HG03103 (cell line): ENCODE measurements around the gene BRD4.
A peak's percentile ranks its signal among the peaks of the same experiment; 100 is the strongest.

Source experiments
- ATAC-seq: cut with Tn5 transposase; IDR thresholded peaks from one replicate; pipeline ENCODE4 v1.9.1; 2021; ENCODE audit warnings: low read depth; ENCODE audit not compliant: unreplicated experiment

The BRD4 gene

DNA sequence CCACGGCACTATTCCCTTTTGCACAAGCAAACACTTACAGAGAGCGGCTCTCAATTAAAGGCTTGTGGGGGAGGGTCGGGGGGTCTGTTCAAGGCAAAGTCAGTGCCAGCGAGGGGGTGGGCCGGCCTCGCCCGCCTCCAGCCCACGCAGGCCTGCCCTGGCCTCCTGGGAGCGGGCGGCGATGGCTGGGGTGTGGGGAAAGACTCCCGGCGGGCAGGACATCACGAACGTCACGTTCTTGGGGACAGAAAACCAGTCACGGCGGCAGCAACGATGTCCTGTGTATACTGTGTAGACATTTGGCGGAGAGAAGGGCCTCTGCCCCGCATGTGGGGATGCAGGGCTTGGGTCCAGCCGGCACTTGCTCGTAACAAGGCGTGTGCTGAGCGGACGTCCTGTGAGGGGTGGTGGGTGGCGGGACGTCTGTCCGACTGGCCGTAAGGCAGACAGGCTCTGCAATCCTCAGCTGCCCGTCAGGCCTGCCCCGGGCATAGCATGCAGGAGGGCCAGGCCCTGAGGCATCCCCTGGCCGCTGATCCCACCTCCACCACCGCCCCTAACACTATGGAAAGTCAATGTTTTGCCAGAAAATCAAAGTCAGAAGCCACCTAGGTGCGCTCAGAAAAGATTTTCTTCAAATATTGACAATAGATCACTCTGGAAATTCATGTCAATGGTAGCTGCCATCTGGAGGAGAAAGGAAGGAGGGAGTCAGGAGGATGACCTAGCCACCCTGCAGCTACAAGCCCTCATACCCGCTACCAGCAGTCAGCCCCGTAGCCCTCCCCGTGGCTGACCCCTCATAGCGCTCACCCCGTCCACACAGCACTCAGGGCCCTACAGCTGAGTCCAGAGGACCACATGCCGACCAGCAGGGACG is 94.3 kb downstream of the BRD4 start:
- ATAC-seq, result no peak

DNA sequence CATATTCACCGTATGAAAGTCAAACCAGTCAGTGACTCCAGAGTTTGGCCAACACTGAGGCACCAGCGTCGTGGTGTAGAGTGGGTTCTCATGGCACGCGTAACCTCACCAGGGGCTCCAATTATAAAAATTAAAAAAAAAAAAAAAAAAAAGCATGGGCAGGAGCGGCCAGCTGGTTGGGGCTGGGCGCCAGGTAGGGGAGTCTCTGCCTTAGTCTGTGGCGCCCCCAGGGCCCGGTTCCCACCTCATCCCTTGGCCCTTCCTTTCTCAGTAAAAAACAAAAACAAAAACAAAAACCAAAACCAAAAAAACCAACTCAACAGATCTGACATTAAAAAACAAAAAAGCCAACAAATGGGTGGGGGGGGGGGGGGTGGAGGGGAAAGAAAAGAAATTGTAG is 95.5 kb downstream of the BRD4 start:
- no peak for ATAC-seq

DNA sequence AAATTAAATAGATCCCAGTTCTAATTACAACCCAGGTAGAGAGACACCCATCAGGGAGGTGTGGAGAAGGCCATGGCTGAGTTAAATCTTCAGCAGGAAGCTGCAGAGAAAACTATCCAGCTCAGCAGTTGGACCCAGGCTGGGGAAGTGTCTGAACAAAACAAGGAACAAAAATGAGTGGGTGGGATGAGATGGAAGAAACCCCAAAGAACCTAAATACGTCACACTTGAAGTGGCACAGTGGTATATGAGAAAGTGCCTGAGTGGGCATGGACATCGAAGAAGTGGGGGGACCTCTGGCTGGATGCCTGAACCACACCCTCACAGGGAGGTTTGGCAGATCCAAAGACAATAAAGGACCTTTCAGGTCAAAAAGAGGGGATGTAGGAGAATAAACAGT is 96.6 kb downstream of the BRD4 start:
- no peak for ATAC-seq

DNA sequence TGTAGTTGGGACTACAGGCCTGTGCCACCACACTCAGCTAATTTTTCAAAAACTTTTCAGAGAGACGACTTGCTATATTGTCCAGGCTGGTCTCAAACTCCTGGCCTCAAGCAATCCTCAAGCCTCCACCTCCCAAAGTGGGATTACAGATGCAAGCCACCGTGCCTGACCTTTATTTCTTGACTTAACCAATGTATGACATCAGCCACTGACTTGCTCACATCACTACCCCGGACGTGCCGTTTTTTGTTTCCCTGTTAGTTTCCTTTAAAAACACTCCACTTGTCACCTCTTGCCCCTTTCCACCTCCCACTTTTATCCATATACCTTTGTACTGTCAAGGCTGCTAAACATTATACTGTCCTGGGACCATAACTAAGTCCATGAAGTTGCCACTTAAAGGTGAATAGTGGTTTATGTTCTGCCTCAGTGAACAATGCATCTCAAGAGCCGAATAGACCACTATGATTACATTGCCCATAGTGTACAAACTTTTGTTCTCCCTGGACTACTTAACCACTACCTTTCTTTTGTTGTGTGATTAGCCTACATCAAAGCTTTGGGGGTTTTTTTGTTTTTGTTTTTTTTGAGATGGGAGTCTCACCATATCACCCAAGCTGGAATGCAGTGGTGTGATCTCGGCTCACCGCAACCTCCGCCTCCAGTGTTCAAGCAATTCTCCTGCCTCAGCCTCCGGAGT is 97.8 kb downstream of the BRD4 start:
- ATAC-seq, result no peak

DNA sequence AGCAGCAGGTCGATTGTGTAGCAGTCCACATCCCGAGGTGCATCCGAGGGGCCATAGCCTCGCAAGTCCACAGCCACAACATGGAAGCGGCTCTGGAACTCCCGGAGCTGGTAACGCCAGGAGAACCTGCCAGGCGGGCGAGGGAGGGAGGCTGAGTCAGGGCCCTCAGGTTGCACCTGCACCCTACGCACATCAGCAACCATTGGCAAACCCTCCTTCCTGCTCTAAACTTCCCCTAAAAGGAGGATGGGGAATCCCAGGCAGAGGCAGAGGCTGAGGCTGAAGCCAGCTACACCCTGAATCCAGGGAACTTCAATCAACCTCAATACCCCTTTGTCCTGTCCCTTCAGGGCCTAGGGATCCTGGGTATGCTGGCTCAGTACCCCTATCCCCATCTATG is 101.1 kb downstream of the BRD4 start:
- no peak for ATAC-seq

DNA sequence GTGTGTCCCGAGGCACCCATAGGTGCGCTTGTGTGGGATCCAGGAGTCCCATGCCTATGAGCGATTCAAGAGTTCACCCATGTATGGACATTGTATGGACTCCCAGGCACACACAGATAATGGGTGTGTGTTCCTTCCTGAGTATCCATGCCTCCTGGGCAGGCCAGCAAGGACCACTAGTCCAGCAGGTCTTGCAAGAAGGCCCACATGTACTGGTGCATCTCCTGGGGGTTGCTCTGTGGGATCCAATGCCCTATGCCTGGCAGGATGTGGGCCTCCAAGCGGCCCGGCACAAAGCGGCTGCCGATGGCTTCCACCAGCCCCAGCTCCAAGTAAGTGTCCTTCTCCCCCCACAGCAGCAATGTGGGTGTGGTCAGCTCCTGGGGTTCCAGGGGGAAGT is 105.1 kb downstream of the BRD4 start:
- no peak for ATAC-seq

DNA sequence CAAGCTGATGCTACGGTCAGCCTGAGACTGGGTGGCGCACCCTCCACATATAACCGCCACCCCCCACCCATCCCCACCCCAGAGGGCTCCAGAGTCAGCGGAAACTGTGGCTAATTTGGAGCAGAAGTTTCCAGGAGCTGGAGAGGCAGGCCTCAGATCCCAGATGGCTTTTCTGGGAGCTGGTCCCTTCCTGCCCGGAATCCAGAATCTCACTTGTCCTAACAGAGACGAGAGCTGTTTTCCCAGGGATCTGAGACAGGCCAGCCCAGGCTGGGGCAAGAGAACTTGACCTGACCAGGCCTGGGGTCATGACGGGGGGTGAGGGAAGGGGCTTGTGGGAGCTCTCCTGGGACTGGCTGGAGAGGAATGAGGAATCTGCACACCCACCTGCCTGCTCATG is 106.6 kb downstream of the BRD4 start:
- no peak for ATAC-seq

DNA sequence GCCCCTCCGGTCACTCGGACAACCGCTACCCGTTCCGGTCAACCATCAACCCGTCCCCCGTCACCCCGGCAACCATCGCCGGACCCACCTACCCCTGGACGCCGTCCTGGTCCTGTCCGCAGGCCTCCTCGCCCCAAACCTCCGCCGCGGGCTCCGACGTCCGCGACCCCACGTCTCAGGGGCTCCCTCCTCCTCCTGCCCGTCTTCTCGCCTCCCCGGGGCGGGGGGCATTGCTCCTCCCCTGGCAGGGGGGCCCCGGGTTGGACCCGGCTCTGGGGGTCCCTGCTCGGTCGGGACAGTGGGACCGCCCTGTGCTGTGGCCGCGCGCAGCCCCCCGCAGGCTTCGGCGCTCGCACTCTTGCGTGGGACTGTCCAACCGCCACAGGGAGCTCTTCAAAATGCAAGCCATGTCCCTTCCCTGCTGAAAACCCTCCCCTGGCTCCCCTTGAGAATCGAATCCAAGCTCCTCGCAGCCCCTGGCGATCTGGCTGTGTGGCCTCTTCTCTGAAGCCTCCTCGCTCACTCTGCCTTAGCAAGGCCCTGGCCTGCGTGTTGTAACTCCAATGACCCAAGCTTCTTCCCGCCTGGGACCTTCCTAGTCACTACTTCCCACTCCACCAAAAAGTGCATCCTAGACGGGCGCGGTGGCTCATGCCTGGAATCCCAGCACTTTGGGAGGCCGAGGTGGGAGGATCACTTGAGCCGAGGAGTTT is 108.5 kb downstream of the BRD4 start:
- ATAC-seq, result no peak

DNA sequence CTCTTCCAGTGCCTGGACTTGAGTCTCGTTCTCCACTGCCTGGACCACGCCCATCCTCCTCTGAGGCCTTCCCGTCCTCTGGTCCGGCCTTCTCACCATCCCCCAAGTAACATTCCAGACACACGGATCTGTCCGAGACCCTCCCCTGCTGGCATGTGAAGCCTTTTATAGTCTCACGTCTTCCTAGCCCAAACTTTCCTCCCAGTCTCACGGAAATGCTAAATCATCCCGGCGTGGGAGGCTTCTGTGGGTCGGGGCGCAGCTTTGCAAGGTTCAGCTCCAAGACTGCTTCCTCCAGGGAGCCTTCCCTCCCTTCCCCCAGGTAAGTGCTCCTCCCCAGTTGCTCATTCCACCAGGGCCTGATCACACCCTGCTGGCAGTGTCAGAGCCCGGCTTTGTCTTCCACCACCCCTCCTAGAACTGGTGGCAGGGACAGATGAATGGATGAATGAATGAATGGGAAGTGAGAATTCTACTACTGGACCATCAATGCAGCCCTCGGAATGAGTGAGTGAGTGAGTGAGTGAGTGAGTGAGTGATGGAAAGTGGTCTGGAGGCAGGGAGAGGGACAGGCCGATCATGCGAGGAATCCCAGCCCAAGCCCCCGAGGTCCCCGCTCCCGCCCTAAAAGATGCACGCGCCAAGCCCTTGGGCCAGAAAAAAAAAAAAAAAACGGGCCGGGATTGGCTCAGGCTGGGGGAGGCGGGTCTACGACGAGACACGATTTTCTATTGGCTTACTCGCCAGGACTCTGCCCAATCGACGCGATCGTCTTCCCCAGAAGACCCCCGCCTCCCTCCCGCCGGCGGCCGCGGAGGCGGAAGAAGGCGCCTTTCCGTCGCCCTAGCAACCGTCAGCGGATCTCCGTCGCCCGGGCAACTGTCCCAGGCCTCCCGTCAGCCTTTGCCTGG is 109.3 kb downstream of the BRD4 start:
- peak; percentile 85 for ATAC-seq

DNA sequence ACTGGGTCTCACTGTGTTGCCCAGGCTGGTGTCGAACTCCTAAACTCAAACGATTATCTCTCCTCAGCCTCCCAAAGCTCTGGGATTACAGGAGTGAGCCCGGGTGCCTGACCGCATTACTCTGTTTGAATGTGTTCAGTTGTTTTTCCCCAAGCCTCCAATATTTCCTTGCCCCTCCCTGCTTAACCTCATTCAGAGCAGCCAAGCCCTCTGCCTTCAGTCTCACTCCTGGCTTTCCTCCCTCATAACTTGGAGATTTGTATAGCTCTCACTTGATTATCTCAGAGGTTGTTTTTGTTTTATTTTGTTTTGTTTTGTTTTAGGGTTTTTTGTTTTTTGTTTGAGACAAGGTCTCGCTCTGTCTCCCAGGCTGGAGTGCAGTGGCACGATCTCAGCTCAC is 111.5 kb downstream of the BRD4 start:
- no peak for ATAC-seq

DNA sequence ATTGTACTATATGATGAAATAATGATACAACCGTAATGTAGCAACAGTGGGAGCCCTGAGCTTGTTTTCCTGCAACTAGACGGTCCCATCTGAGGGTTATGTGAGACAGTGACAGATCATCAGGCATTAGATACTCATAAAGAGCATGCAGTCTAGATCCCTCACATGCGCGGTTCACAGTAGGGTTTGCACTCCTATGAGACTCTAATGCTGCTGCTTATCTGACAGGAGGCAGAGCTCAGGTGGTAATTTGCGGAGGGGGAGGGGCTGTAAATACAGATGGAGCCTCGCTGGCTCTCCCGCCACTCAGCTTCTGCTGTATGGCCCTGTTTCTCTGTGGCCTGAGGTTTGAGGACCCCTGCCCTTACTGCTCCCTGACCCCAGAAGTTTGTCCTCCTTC is 113.8 kb downstream of the BRD4 start:
- no peak for ATAC-seq

DNA sequence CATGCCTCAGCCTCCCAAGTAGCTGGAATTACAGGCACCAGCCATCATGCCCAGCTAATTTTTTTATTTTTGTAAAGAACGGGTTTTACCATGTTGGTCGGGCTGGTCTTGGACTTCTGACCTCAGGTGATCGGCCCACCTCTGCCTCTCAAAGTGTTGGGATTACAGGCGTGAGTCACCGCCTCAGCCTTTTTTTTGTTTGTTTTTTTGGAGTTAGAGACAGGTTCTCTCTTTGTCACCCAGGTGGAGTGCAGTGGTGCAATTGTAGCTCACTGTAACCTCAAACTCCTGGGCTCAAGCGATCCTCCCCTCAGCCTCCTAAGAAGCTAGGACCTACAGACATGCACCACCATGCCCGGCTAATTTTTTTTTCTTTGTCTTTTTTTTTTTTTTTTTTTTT is 116.0 kb downstream of the BRD4 start:
- ATAC-seq, result no peak

DNA sequence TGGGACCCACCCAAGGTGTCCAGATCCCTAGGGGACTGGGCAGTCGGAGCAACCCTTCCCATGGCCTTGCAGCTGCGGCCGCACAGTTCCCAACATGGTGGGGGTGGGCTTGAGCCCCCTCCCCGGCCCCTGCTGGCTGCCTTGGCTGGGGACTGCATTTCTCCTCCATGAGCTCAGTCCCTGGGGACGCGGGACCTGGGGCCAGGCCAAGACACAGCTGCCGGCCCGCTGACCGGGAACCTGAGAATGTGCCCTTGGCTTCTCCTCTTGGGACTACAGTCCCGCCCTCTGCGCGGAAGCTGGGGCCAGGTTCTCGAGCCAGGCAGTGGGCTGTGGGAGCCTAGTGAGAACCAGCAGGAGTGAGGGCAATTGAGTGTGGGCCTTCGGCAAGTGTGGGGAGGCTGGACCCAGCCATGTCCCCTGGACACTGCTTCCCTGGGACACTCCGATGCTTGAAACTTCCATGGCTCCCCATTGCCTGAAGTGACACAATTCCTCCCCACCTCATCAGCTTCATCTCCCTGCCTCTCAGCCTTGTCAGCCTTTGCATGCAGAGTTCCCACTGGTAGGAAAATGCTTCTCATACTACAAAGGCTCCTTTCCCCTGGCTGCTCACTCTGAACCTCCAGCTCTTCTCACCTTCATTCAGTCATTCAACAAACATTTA is 118.5 kb downstream of the BRD4 start:
- no peak for ATAC-seq

DNA sequence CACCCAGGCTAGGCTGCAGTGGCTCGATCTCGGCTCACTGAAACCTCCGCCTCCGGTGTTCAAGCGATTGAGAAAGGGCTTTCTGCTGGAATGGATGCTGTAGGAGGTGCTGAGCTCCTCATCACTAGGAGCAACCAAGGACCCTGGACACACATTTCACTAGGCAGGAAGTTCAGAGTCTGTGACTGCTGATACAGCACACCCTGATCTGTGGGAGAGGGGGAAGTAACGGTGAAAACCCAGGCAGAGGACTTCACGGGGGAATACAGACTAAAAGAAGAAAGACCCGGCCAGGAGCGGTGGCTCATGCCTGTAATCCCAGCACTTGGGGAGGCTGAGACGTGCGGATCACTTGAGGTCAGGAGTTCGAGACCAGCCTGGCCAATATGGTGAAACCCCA is 119.6 kb downstream of the BRD4 start:
- ATAC-seq, result no peak

DNA sequence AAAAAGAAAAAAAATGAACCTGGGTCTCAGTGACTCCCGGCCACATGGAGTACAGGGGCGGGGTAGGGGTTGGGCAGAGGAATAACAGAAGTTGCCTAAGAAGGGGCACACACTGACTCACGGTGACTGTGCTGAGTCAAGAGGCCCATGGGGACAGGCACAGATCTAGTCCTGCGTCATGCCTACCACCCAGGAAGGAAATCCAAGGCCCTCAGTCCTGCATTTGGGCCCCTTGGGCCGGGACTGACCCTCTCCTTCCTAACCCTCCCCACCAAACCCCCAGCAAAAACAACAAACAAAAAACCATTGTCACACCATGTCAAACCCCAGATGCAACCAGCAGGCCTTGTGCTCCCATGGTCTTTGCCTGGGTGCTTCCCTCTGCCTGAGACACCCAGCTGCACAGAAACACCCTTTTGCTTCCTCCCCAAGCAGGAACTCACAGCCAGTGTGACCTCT is 122.0 kb downstream of the BRD4 start:
- ATAC-seq, result no peak

DNA sequence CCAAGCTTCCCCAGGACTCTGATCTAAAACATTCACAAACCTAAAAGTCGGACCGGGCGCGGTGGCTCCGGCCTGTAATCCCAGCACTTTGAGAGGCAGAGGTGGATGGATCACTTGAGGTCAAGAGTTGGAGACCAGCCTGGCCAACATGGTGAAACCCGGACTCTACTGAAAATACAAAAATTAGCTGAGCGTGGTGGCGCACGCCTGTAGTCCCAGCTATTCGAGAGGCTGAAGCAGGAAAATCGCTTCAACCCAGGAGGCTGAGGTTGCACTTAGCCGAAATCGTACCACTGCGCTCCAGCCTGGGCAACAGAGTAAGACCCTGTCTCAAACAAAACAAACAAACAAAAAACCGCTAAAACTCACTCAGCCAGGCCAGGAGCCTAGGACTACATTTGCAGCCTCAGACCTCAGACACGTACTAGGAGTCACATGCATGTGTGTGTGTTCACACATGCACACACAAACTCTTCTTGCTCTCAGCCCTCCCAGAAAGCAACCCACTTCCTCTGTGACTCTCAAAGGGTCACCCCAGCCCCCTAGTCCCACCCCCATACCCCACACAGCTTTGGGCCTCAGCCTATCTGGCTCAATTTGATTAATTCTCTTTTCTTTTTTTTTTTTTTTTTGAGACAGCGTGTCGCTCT is 130.8 kb downstream of the BRD4 start:
- no peak for ATAC-seq

DNA sequence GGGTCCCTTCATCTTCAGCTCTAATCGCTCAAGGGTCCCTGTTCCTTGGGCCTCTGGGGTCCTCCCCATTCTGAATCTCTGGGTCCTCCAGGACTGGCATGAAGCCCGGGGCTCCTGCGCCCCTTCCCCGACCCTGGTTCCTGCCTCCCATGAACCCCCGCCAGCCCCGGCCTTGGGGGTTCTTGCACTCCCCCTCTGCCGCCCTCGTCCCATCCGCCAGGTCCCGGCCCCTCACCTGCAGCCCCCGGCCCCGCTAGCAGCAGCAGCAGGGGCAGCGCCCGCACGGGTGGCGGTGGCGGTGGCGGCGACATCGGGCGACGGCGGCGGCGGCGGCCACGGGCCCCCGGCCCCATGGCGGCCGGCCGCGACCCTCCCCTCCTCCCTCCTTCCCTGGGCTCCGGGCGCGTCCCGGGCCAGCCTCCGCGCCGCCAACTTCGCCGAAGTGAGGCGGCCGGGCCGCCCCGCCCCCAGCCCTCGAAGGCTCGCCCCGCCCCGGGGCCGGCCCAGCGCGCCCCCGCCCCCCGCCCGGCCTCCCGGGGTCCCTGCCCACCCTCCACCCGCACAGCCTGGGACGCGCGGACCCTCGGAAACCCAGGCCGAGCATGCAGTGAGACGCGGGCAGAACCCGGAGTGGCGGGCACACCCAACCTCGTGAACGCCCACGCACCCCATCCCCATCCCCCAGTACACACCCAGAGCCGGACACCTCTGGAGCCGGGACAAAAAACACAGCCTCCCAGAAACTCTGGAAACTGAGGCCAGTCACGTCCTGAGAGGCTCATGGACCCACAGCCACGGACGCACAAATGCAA is 131.6 kb downstream of the BRD4 start, which contains the start of gene NOTCH3:
Gene NOTCH3 (minus strand): TSS at position 443 of the 812 bp plus-strand sequence. CDS start 90 bp downstream, at position 353.
- ATAC-seq, result no peak
